ENCODE data around the gene AMACR.

AMACR gene

DNA sequence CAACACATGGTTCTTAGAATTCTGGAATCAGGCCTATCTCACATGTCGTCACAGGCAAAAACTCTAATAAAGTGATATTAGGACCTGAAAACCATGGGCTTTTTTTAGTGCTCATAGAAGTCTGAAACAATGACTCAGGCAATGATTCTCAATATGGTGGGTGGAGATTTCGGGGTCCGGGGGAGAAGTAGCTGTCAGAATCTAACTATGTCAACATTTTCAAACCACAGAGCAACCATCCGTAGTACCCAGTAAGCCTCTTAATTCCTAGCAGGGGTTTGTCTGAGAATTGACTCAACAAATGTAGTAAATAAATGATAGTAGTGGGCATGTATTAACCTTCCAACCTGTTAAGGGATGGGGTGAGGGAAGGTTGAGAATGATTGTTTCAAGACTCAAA lies 2.6 kb downstream of the AMACR start:
- TF ChIP-seq ZFX (IDR thresholded peaks at IDR 0.05): no peak
- TF ChIP-seq, protein P1, sequence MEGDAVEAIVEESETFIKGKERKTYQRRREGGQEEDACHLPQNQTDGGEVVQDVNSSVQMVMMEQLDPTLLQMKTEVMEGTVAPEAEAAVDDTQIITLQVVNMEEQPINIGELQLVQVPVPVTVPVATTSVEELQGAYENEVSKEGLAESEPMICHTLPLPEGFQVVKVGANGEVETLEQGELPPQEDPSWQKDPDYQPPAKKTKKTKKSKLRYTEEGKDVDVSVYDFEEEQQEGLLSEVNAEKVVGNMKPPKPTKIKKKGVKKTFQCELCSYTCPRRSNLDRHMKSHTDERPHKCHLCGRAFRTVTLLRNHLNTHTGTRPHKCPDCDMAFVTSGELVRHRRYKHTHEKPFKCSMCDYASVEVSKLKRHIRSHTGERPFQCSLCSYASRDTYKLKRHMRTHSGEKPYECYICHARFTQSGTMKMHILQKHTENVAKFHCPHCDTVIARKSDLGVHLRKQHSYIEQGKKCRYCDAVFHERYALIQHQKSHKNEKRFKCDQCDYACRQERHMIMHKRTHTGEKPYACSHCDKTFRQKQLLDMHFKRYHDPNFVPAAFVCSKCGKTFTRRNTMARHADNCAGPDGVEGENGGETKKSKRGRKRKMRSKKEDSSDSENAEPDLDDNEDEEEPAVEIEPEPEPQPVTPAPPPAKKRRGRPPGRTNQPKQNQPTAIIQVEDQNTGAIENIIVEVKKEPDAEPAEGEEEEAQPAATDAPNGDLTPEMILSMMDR (conservative IDR thresholded peaks at IDR 0.05): no peak
- H3K27ac ChIP-seq: no peak overlapping the region

DNA sequence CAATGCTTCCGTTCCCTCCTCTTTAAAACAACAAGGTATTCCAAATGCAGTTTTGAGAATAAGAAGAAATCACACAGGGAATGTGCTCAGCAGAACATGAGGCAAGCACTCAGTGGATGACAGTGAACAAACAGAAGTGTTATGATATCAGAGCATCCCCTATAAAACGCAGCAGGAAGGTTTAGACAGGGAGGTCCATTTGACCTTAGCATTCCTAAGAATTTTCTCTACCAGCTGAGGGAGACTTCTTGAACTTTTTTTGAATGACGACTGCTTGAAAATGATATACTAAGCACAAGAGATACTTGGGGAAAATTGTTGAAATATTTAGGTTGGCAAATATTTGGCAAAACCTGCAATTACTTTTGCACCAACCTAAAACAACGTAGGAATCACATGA lies 3.9 kb downstream of the AMACR start:
- H3K27ac ChIP-seq: no peak overlapping the region
- TF ChIP-seq ZFX (IDR thresholded peaks at IDR 0.05): no peak
- TF ChIP-seq, protein P1 (conservative IDR thresholded peaks at IDR 0.05): no peak

DNA sequence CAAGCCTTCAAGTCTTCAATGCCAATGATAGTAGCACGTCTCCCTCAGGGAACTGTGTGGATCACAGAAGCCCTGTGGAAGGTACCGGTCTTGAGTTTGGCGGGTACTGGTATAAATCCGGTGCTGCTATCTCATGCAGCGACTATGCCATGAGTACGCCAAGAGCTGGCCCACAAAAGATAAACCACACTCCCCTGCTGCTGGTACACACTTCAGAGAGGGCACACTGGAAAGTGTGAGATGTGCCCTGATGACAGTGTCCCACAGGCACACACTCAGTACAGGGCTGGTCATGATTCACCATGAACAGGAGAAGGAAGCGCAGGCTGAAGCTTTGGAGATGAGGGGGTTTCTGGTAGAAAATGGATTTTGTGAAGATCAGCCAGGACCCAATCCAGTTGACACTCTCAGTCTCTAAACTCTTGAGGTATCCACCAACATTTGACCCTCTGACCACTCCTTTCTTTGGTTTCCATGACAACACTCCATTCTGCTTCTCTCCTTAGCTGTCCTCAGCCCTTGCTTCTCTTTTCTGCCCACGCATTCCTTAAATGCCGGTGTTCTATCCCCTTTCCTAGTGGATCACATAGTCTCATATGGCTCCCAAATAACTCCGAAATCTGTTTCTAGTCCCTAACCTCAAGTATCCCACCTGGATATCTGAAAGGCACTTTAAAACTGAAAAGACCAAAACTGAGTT lies 5.1 kb downstream of the AMACR start:
- no peak overlapping the region for H3K27ac ChIP-seq
- no peak for TF ChIP-seq ZFX (IDR thresholded peaks at IDR 0.05)
- TF ChIP-seq, protein P1 (conservative IDR thresholded peaks at IDR 0.05): no peak

DNA sequence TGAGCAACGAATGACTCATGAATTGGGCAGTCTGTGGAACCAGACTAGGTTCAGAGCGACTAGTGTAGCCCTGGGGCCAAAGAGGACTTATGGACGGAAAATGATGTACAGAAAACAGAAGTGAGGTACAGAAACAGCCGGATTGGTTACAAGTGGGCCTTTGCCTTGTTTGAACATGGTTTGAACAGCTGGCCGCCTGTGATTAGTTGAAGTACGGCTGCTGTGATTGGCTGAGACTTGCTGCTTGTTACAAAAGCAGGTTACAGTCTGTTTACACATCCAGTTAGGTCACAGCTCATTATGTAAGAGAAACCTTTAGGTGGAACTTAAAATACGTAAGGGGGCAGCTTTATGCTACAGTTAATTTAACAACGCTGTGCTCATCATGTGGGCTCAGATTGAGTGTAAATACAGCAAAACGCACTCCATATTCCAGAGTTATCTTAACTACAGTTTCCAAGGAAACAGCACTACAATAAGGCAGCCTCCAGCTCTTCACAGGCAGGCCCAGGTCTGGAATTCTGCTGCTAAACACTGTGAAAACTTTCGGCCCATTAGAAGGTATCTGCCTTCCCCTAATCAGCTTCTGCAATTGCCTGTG lies 6.5 kb downstream of the AMACR start:
- peak overlapping the region; percentile 1; the same call in 1 of the 2 replicates for H3K27ac ChIP-seq
- TF ChIP-seq, protein P1 (conservative IDR thresholded peaks at IDR 0.05): no peak
- no peak for TF ChIP-seq ZFX (IDR thresholded peaks at IDR 0.05)

DNA sequence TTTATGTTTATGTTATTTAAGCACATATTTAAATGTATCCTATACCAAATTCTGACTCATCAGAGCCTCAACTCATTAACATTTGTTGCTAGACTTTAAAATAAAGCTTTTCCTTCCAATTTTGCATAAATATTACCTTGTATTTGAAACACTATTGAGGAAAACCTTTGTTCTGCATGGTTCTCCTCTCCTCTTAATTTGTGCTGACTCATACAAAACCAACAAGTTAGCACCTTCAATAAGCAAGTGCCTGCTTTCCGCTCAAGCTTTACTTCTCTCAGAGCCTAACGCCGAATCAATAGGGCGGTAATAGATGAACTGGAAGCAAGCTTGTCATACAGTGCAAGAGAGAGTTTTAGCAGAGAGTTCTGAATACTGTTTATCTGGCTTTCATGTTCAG lies 7.9 kb downstream of the AMACR start:
- H3K27ac ChIP-seq: no peak overlapping the region
- TF ChIP-seq, protein P1 (conservative IDR thresholded peaks at IDR 0.05): no peak
- TF ChIP-seq ZFX (IDR thresholded peaks at IDR 0.05): no peak

DNA sequence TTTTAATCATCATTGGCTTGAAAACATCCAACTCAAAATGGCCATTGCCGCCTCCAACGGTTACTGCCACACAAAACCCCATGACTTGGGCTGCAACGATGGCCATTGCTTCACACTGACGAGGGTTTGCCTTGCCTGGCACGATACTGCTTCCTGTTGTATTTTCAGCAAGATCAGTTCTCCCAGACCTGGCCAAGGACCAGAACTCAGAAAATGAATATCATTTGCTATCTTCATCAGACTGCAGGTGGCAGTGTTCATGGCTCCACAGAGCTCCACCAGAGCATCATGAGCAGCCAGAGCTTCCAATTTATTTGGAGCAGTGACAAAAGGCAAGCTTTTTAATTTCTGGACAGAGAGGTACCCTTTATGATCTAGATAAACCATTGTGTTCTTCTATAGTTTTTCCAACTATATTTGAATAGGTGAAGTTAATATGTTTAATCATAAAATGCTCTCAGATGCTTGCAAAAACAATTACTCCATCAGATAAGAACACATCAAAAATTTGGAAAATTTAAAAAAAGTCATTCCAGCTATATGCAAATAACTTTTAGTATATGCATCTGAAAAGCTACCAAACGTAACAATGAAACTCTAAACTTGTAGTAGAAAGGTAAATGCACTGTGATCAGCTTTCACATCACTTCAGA lies 10.4 kb downstream of the AMACR start:
- TF ChIP-seq, protein P1 (conservative IDR thresholded peaks at IDR 0.05): peak; percentile 86
- TF ChIP-seq ZFX (IDR thresholded peaks at IDR 0.05): no peak
- peak overlapping the region; percentile 56 for H3K27ac ChIP-seq

DNA sequence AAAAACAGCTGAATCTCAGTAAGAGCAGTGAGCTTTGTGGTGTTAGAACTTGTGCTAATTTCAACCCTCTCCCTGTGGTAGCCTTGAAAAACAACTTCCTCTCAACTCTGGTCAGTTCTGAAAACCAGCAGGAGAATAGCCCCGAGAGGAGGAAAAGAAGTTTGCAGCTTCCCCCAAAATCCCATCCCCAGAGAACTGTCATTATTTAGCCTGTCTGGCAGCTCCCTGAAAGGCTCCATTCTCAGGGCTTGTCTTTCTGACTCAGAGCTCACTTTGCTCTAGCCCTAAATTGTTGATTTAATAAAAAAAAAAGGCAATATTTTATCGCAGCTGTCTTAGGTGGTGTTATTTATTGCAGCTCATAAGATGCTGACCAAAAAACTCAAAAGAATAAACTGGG lies 12.0 kb downstream of the AMACR start:
- no peak overlapping the region; the same call in 1 of the 2 replicates for H3K27ac ChIP-seq
- TF ChIP-seq, protein P1 (conservative IDR thresholded peaks at IDR 0.05): no peak
- TF ChIP-seq ZFX (IDR thresholded peaks at IDR 0.05): no peak
